ENCODE measurements around the gene EPOP. TPM values are rescaled to one million over a fixed set of nuclear protein-coding genes. Genes with fewer than 3 reads are reported as not detected.
"Not testable (repeated sequence)": the region's sequence is repeated elsewhere in the genome, so short reads cannot be mapped to it uniquely, and the experiment has no call there.

The EPOP gene
- total RNA-seq, 3 donors from 2014 or later, result 2.0 to 2.1 (median 2.0) TPM

- no peak for DNase-seq (ENCODE audit: low spot score in 2 of 2)
- TF ChIP-seq POLR2A (IDR thresholded peaks at IDR 0.05) (no peak), POLR2AphosphoS5 (IDR thresholded peaks at IDR 0.05) (no peak), CTCF (IDR thresholded peaks at IDR 0.05) (no peak)
- intact Hi-C loops (cut with DNase I; ENCODE audit: low total_unique reads), result no loop called here
These were observed 38.7 kb downstream of the EPOP start for GRCh38 chr17:38636054-38636453.

GRCh38 chr17:38632334-38632733, 42.4 kb downstream of the EPOP start:
- no peaks in the 10 kb centered on the region for H3K27me3 ChIP-seq
- TF ChIP-seq POLR2A (IDR thresholded peaks at IDR 0.05) (no peak), CTCF (IDR thresholded peaks at IDR 0.05) (no peak), POLR2AphosphoS5 (IDR thresholded peaks at IDR 0.05) (no peak)
- no peak overlapping the region for H3K4me3 ChIP-seq
- H3K4me1 ChIP-seq, result no peaks in the 10 kb centered on the region
- no peak for DNase-seq (ENCODE audit: low spot score in 2 of 2)
- H3K9me3 ChIP-seq, result no peaks in the 10 kb centered on the region
- no peaks in the 10 kb centered on the region for H3K36me3 ChIP-seq
- H3K27ac ChIP-seq, result no peak overlapping the region
- intact Hi-C loops (cut with DNase I; ENCODE audit: low total_unique reads), result no loop called here

More at GRCh38 chr17:38636054-38636453, 38.7 kb downstream of the EPOP start:
- no peaks in the 10 kb centered on the region for H3K4me1 ChIP-seq
- no peaks in the 10 kb centered on the region for H3K36me3 ChIP-seq
- H3K27ac ChIP-seq, result no peak overlapping the region
- no peak overlapping the region for H3K4me3 ChIP-seq
- H3K27me3 ChIP-seq, result no peaks in the 10 kb centered on the region
- H3K9me3 ChIP-seq, result no peaks in the 10 kb centered on the region

- H3K36me3 ChIP-seq, result no peaks in the 10 kb centered on the region
- intact Hi-C loops (cut with DNase I; ENCODE audit: low total_unique reads), result no loop called here
- H3K9me3 ChIP-seq, result no peaks in the 10 kb centered on the region
- H3K27ac ChIP-seq, result no peak overlapping the region
- no peaks in the 10 kb centered on the region for H3K4me1 ChIP-seq
- H3K4me3 ChIP-seq, result no peak overlapping the region
- no peak for DNase-seq (ENCODE audit: low spot score in 2 of 2)
- TF ChIP-seq POLR2A (IDR thresholded peaks at IDR 0.05) (no peak), POLR2AphosphoS5 (IDR thresholded peaks at IDR 0.05) (no peak), CTCF (IDR thresholded peaks at IDR 0.05) (no peak)
- H3K27me3 ChIP-seq, result no peaks in the 10 kb centered on the region
These were observed 46.3 kb downstream of the EPOP start for GRCh38 chr17:38628441-38628840.

- H3K4me1 ChIP-seq, result no peaks in the 10 kb centered on the region
- DNase-seq (ENCODE audit: low spot score in 2 of 2), result no peak
- H3K27ac ChIP-seq, result no peak overlapping the region
- H3K9me3 ChIP-seq, result no peaks in the 10 kb centered on the region
- H3K4me3 ChIP-seq, result no peak overlapping the region
- no peaks in the 10 kb centered on the region for H3K36me3 ChIP-seq
- H3K27me3 ChIP-seq, result no peaks in the 10 kb centered on the region
- intact Hi-C loops (cut with DNase I; ENCODE audit: low total_unique reads), result no loop called here
- no peak for TF ChIP-seq POLR2A (IDR thresholded peaks at IDR 0.05)
These were observed 46.8 kb downstream of the EPOP start for GRCh38 chr17:38627957-38628356.

GRCh38 chr17:38626606-38627226, 48.0 kb downstream of the EPOP start:
- H3K27me3 ChIP-seq; H3K27ac ChIP-seq; H3K4me1 ChIP-seq; H3K36me3 ChIP-seq; H3K9me3 ChIP-seq; H3K4me3 ChIP-seq; DNase-seq (ENCODE audit: low spot score in 2 of 2); intact Hi-C loops (cut with DNase I; ENCODE audit: low total_unique reads): not testable (repeated sequence)

GRCh38 chr17:38625482-38625881, 49.3 kb downstream of the EPOP start:
- Histone ChIP-seq H3K4me1 (no peaks in the 10 kb centered on the region), H3K4me3 (no peak overlapping the region), H3K27me3 (no peaks in the 10 kb centered on the region), H3K36me3 (no peaks in the 10 kb centered on the region), H3K27ac (no peak overlapping the region), H3K9me3 (no peaks in the 10 kb centered on the region)
- DNase-seq (ENCODE audit: low spot score in 2 of 2), result no peak
- TF ChIP-seq POLR2AphosphoS5 (IDR thresholded peaks at IDR 0.05) (no peak), POLR2A (IDR thresholded peaks at IDR 0.05) (no peak), CTCF (IDR thresholded peaks at IDR 0.05) (no peak)
- intact Hi-C loops (cut with DNase I; ENCODE audit: low total_unique reads), result no loop called here

- H3K4me1 ChIP-seq; H3K4me3 ChIP-seq; H3K36me3 ChIP-seq; H3K27me3 ChIP-seq; H3K27ac ChIP-seq; intact Hi-C loops (cut with DNase I; ENCODE audit: low total_unique reads); H3K9me3 ChIP-seq; DNase-seq (ENCODE audit: low spot score in 2 of 2): not testable (repeated sequence)
These were observed 49.9 kb downstream of the EPOP start for GRCh38 chr17:38624782-38625355.
